ENCODE results near the gene WDPCP.

The WDPCP gene

GRCh38 chr2:63225964-63226686, 362.2 kb downstream of the WDPCP start:
- TF ChIP-seq CTCF (IDR thresholded peaks at IDR 0.05; ENCODE audit: control extremely low read depth, extremely low read depth, low read depth, missing control alignments): no peak
- ChIA-PET CTCF (no interaction called here), POLR2A (no interaction called here)
- DNase-seq (ENCODE audit: extremely low spot score): no peak

- ChIA-PET POLR2A (no interaction called here), CTCF (no interaction called here)
- no peak for TF ChIP-seq CTCF (IDR thresholded peaks at IDR 0.05; ENCODE audit: control extremely low read depth, extremely low read depth, low read depth, missing control alignments)
- no peak for DNase-seq (ENCODE audit: extremely low spot score)
These were observed 369.3 kb downstream of the WDPCP start for GRCh38 chr2:63218800-63219526.

GRCh38 chr2:63195310-63195709, 393.0 kb downstream of the WDPCP start:
- no peak for TF ChIP-seq CTCF (IDR thresholded peaks at IDR 0.05; ENCODE audit: control extremely low read depth, extremely low read depth, low read depth, missing control alignments)
- CTCF ChIA-PET: no interaction called here

GRCh38 chr2:63194175-63194574, 394.1 kb downstream of the WDPCP start:
- ChIA-PET POLR2A (no interaction called here), CTCF (interaction anchor here (1.4 kb wide), 1 partner anchor 14 kb away, joined by 4 read pairs; no protein-coding TSS in a partner anchor)
- no peak for TF ChIP-seq CTCF (IDR thresholded peaks at IDR 0.05; ENCODE audit: control extremely low read depth, extremely low read depth, low read depth, missing control alignments)
- no peak for DNase-seq (ENCODE audit: extremely low spot score)

More at GRCh38 chr2:63195310-63195709, 393.0 kb downstream of the WDPCP start:
- POLR2A ChIA-PET: no interaction called here
- no peak for DNase-seq (ENCODE audit: extremely low spot score)

GRCh38 chr2:63192889-63193774, 395.1 kb downstream of the WDPCP start:
- TF ChIP-seq CTCF (IDR thresholded peaks at IDR 0.05; ENCODE audit: control extremely low read depth, extremely low read depth, low read depth, missing control alignments): no peak
- CTCF ChIA-PET: interaction anchor here (1.0 to 1.4 kb wide), 2 partner anchors 11 to 13 kb away, joined by 3 to 4 read pairs; no protein-coding TSS in a partner anchor
- DNase-seq (ENCODE audit: extremely low spot score): no peak
- POLR2A ChIA-PET: no interaction called here

All from GM10248 (cell line).